PC-9 (cell line): ENCODE measurements around the gene BRPF1. TPM values are rescaled to one million over a fixed set of nuclear protein-coding genes. Genes with fewer than 3 reads are reported as not detected.

Experiments used
- BruUV-seq: library from RNA; stranded (reverse); fragments of 400-500 nt; replicated peaks from 2 replicates; lab custom pipeline; 2021; lab: Mats Ljungman, UMichigan
- CTCF ChIA-PET: fragments of 300-600 bp; sonication (Branson Sonifier 250); formaldehyde crosslinking; loops from one replicate; lab custom pipeline; 2022; ENCODE audit warnings: antibody characterized with exemption; lab: Charles Lee
- POLR2A ChIA-PET: fragments of 300-600 bp; sonication (Branson Sonifier 250); formaldehyde crosslinking; loops from one replicate; lab custom pipeline; 2022; ENCODE audit warnings: antibody characterized with exemption; ENCODE audit not compliant: unreplicated experiment; lab: Charles Lee
- DNase-seq, 2 experiments: peaks; one replicate each; pipeline versions ENCODE4 v3.0.0 to v3.0.0-alpha.2; 2015 to 2022; ENCODE audit warnings: mixed read lengths in 1 of 2
- H2AFZ ChIP-seq: fragments of 200-600 bp; sonication (generic); 2 replicates; pipeline ENCODE4 v1.8.1; 2017; ENCODE audit warnings: antibody characterized with exemption
- H3F3A ChIP-seq: fragments of 200-600 bp; sonication (generic); 2 replicates; pipeline ENCODE4 v1.8.1; 2017; ENCODE audit warnings: antibody characterized with exemption, mild to moderate bottlenecking, low read depth; ENCODE audit not compliant: insufficient read depth
- H3K27ac ChIP-seq: fragments of 200-600 bp; sonication (generic); 2 replicates; pipeline ENCODE4 v1.6.1; 2016; ENCODE audit warnings: mixed run types
- H3K27me3 ChIP-seq: fragments of 200-600 bp; sonication (generic); 2 replicates; pipeline ENCODE4 v1.6.1; 2016; ENCODE audit warnings: low read depth, mixed run types; ENCODE audit not compliant: insufficient read depth
- H3K36me3 ChIP-seq: fragments of 200-600 bp; sonication (generic); 2 replicates; pipeline ENCODE4 v1.6.1; 2016; ENCODE audit warnings: low read depth, mixed run types
- H3K4me1 ChIP-seq: fragments of 200-600 bp; sonication (generic); replicated peaks from 2 replicates; pipeline ENCODE4 v1.6.1; 2016; ENCODE audit warnings: mixed run types; ENCODE audit not compliant: insufficient read depth
- H3K4me2 ChIP-seq: fragments of 200-600 bp; sonication (generic); 2 replicates; pipeline ENCODE4 v1.6.1; 2017; ENCODE audit warnings: mixed run types
- H3K4me3 ChIP-seq: fragments of 200-600 bp; sonication (generic); 2 replicates; pipeline ENCODE4 v1.6.1; 2016; ENCODE audit warnings: mixed run types
- H3K79me2 ChIP-seq: fragments of 200-600 bp; sonication (generic); 2 replicates; pipeline ENCODE4 v1.6.1; 2017; ENCODE audit warnings: low read depth, mixed run types
- H3K9me2 ChIP-seq: fragments of 200-600 bp; sonication (generic); 2 replicates; pipeline ENCODE4 v1.8.1; 2017; ENCODE audit warnings: mild to moderate bottlenecking; ENCODE audit not compliant: insufficient read depth
- H3K9me3 ChIP-seq: fragments of 200-600 bp; sonication (generic); 2 replicates; pipeline ENCODE4 v1.8.1; 2016; ENCODE audit warnings: low read depth; ENCODE audit not compliant: insufficient read depth
- H4K20me1 ChIP-seq: fragments of 200-600 bp; sonication (generic); 2 replicates; pipeline ENCODE4 v1.8.1; 2017; ENCODE audit not compliant: insufficient read depth
- CTCF ChIP-seq: fragments of 200-600 bp; sonication (generic); conservative IDR thresholded peaks from 2 replicates; pipeline ENCODE4 v1.6.1; 2017; ENCODE audit warnings: mixed run types, antibody characterized with exemption, mild to moderate bottlenecking, moderate library complexity
- EZH2 ChIP-seq: fragments of 200-600 bp; sonication (generic); IDR thresholded peaks from 2 replicates; pipeline ENCODE4 v1.8.0; 2017; ENCODE audit warnings: antibody characterized with exemption, low read depth
- intact Hi-C: fragments of 100-400 bp; cut with micrococcal nuclease; formaldehyde crosslinking; loops from one replicate; pipeline ENCODE4 v1.10.0; 2022; ENCODE audit not compliant: unreplicated experiment
- total RNA-seq: library from RNA; stranded (reverse); gene quantifications from 2 replicates; pipeline ENCODE4 v1.2.3, GENCODE V29; 2021

Gene BRPF1
- total RNA-seq, 1 experiment from 2014 or later: 15.9 TPM

GRCh38 chr3:9783954-9784353, 52.4 kb downstream of the BRPF1 start:
- Histone ChIP-seq H2AFZ (no peak overlapping the region), H3K9me3 (no peaks in the 10 kb centered on the region), H3K79me2 (no peaks in the 10 kb centered on the region), H3K27ac (no peak overlapping the region), H3K27me3 (no peaks in the 10 kb centered on the region), H3F3A (0 out of 2 replicates have a peak, but pooled peaks cover 3% of the 10 kb centered on the region), H3K36me3 (peaks cover 11% of the 10 kb centered on the region), H3K4me1 (no peaks in the 10 kb centered on the region), H4K20me1 (no peaks in the 10 kb centered on the region), H3K4me2 (no peak overlapping the region), H3K9me2 (no peaks in the 10 kb centered on the region), H3K4me3 (no peak overlapping the region)
- TF ChIP-seq EZH2 (no peak), CTCF (no peak)
- DNase-seq: no peak
- ChIA-PET POLR2A (no interaction called here), CTCF (no interaction called here)
- intact Hi-C loops: no loop called here
- no TSS peak for BruUV-seq

GRCh38 chr3:9784965-9785364, 53.4 kb downstream of the BRPF1 start:
- no peak for DNase-seq
- no peaks in the 10 kb centered on the region for H3K9me2 ChIP-seq
- H3K4me1 ChIP-seq: no peaks in the 10 kb centered on the region
- no peak overlapping the region for H2AFZ ChIP-seq
- H3K27me3 ChIP-seq: no peaks in the 10 kb centered on the region
- no peaks in the 10 kb centered on the region for H3K9me3 ChIP-seq
- CTCF ChIA-PET: no interaction called here
- H3K36me3 ChIP-seq: peaks cover 15% of the 10 kb centered on the region
- intact Hi-C loops: no loop called here
- POLR2A ChIA-PET: no interaction called here
- H3K27ac ChIP-seq: no peak overlapping the region
- no peak overlapping the region for H3K4me2 ChIP-seq
- no TSS peak for BruUV-seq
- H3K79me2 ChIP-seq: no peaks in the 10 kb centered on the region
- H3K4me3 ChIP-seq: no peak overlapping the region
- TF ChIP-seq CTCF (no peak), EZH2 (no peak)
- 0 out of 2 replicates have a peak, but pooled peaks cover 3% of the 10 kb centered on the region for H3F3A ChIP-seq
- H4K20me1 ChIP-seq: no peaks in the 10 kb centered on the region

GRCh38 chr3:9785602-9786001, 54.1 kb downstream of the BRPF1 start:
- Histone ChIP-seq H3F3A (0 out of 2 replicates have a peak, but pooled peaks cover 3% of the 10 kb centered on the region), H3K4me3 (no peak overlapping the region), H3K27me3 (no peaks in the 10 kb centered on the region), H4K20me1 (no peaks in the 10 kb centered on the region), H3K27ac (no peak overlapping the region), H3K9me3 (no peaks in the 10 kb centered on the region), H3K9me2 (no peaks in the 10 kb centered on the region), H3K36me3 (peaks cover 21% of the 10 kb centered on the region), H3K79me2 (no peaks in the 10 kb centered on the region), H3K4me2 (no peak overlapping the region), H2AFZ (no peak overlapping the region), H3K4me1 (no peaks in the 10 kb centered on the region)
- ChIA-PET POLR2A (no interaction called here), CTCF (no interaction called here)
- TF ChIP-seq CTCF (no peak), EZH2 (no peak)
- intact Hi-C loops: no loop called here
- BruUV-seq: no TSS peak
- no peak for DNase-seq
